Suprapubic skin (tissue), 4 donors: ENCODE measurements around the gene WDR33.

Source experiments
- CTCF ChIP-seq, 2 donors: fragments of 200-600 bp in 1 of 2; fragments of 450-650 bp in 1 of 2; sonication (generic) in 1 of 2; IDR thresholded peaks; one replicate each; pipeline ENCODE4 v1.5.1; 2016 to 2019; ENCODE audit warnings: antibody characterized with exemption in 2 of 2, mild to moderate bottlenecking in 1 of 2, moderate library complexity in 1 of 2
- EP300 ChIP-seq: sonication (generic); formaldehyde crosslinking; IDR thresholded peaks from one replicate; pipeline ENCODE4 v1.6.1; 2017; ENCODE audit warnings: antibody characterized with exemption
- POLR2A ChIP-seq, 2 donors: fragments of 450-650 bp; IDR thresholded peaks; one replicate each; pipeline ENCODE4 v1.6.1; 2017; ENCODE audit warnings: antibody characterized with exemption in 2 of 2, mild to moderate bottlenecking in 2 of 2, moderate library complexity in 2 of 2
- POLR2AphosphoS5 ChIP-seq, 3 donors: sonication (generic); formaldehyde crosslinking; IDR thresholded peaks; one replicate each; pipeline ENCODE4 v1.6.1; 2017; ENCODE audit warnings: antibody characterized with exemption in 3 of 3

GRCh38 chr2:127656569-127657231 lies 154.3 kb downstream of the WDR33 start:
- no peak for TF ChIP-seq EP300
- no peak for TF ChIP-seq CTCF (IDR thresholded peaks at IDR 0.05)
- no peak for TF ChIP-seq POLR2A (IDR thresholded peaks at IDR 0.05)
- TF ChIP-seq POLR2AphosphoS5 (IDR thresholded peaks at IDR 0.05), result no peak
